ENCODE measurements around the gene GRIN1.

GRIN1 gene

GRCh38 chr9:137156567-137157375 lies 17.8 kb downstream of the GRIN1 start:
- POLR2A ChIA-PET (ENCODE audit: low non-redundant PET) = interaction anchor here (0.6 kb wide), 1 partner anchor 100 kb away, joined by 6 read pairs; no protein-coding TSS in a partner anchor

GRCh38 chr9:137157618-137158415 lies 18.9 kb downstream of the GRIN1 start:
- DNase-seq (ENCODE audit: low spot score) = no peak
- TF ChIP-seq CTCF (conservative IDR thresholded peaks at IDR 0.05; ENCODE audit: low read depth) = no peak
- ChIA-PET CTCF (interaction anchor here (0.6 to 1.4 kb wide), 4 partner anchors 31 to 129 kb away, joined by 3 to 5 read pairs (median 4); partner anchors contain the start of genes ANAPC2, RNF224 and SSNA1), POLR2A (ENCODE audit: low non-redundant PET) (no interaction called here)
- peak overlapping the region; percentile 17 for H3K27ac ChIP-seq

More at GRCh38 chr9:137156567-137157375, 17.8 kb downstream of the GRIN1 start:
- peak overlapping the region; percentile 17 for H3K27ac ChIP-seq
- CTCF ChIA-PET = interaction anchor here (0.7 to 1.4 kb wide), 3 partner anchors 70 to 1060 kb away, joined by 3 to 4 read pairs (median 4); partner anchors contain the start of gene RNF224
- TF ChIP-seq CTCF (conservative IDR thresholded peaks at IDR 0.05; ENCODE audit: low read depth) = no peak
- peak; percentile 84 for DNase-seq (ENCODE audit: low spot score)

- ChIA-PET POLR2A (ENCODE audit: low non-redundant PET) (no interaction called here), CTCF (interaction anchor here (1.3 kb wide), 1 partner anchor 78 kb away, joined by 3 read pairs; no protein-coding TSS in a partner anchor)
- H3K27ac ChIP-seq = no peak overlapping the region
- TF ChIP-seq CTCF (conservative IDR thresholded peaks at IDR 0.05; ENCODE audit: low read depth) = no peak
- no peak for DNase-seq (ENCODE audit: low spot score)
These were observed 19.7 kb downstream of the GRIN1 start for GRCh38 chr9:137158625-137159024.

GRCh38 chr9:137159105-137160053 lies 20.4 kb downstream of the GRIN1 start:
- CTCF ChIA-PET = interaction anchor here (0.7 kb wide), 1 partner anchor 67 kb away, joined by 3 read pairs; no protein-coding TSS in a partner anchor

GRCh38 chr9:137160054-137160425 lies 21.1 kb downstream of the GRIN1 start:
- TF ChIP-seq CTCF (conservative IDR thresholded peaks at IDR 0.05; ENCODE audit: low read depth) = no peak
- POLR2A ChIA-PET (ENCODE audit: low non-redundant PET) = no interaction called here
- CTCF ChIA-PET = interaction anchor here (0.7 kb wide), 1 partner anchor 29 kb away, joined by 3 read pairs; no protein-coding TSS in a partner anchor
- H3K27ac ChIP-seq = no peak overlapping the region
- DNase-seq (ENCODE audit: low spot score) = no peak

More at GRCh38 chr9:137159105-137160053, 20.4 kb downstream of the GRIN1 start:
- TF ChIP-seq CTCF (conservative IDR thresholded peaks at IDR 0.05; ENCODE audit: low read depth) = no peak
- POLR2A ChIA-PET (ENCODE audit: low non-redundant PET) = no interaction called here
- H3K27ac ChIP-seq = no peak overlapping the region
- no peak for DNase-seq (ENCODE audit: low spot score)

All from RWPE1 (cell line).